Measurements from ENCODE around the gene DTX1. TPM values are rescaled to one million over a fixed set of nuclear protein-coding genes. Genes with fewer than 3 reads are reported as not detected.

DTX1 gene
- total RNA-seq, 1 experiment from 2014 or later, result 5.5 TPM

DNA sequence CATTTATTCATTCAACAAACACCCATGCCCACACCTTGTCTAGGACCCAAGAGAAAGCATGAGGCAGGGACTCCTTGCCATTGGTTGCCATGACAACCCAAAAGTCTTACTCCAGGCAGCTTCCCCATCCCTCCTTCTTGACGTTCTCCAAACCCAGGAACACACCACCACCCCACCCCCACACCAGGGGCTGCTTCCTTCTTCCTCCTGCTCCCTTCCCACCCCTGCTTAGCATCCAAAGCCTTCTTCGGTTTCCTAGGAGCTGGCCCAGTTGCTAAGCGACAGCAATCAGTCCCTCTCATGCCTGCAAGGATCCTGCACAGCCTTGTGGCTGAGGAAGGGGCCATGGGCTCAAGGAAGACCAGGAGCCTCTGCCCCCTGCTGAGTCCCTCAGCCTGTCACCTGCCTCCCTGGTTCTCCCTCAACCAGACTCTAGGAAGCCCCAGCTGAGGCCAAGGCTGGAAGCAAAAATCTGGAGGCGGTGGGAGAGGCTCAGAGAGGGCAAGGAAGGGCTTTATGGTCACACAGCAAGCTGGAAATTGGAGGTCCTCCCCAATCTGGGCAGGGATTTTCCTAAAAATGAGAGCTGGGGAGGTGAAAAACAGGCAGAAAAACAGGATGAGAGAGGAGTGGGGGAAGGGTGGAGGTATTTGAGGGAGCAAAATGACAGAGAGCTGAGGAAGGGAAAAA, 63.6 kb downstream of the DTX1 start:
- Histone ChIP-seq H3K36me3 (ENCODE audit: insufficient read depth, low read length, poor library complexity, severe bottlenecking) (no peaks in the 10 kb centered on the region), H3K27me3 (replicated peaks; ENCODE audit: insufficient read depth, low read depth, low read length, poor library complexity) (no peaks in the 10 kb centered on the region), H3K4me3 (ENCODE audit: low read depth, low read length, poor library complexity, severe bottlenecking) (no peak overlapping the region), H3K9me3 (ENCODE audit: low read depth, low read length, poor library complexity, severe bottlenecking) (no peaks in the 10 kb centered on the region), H3K27ac (ENCODE audit: low read depth, low read length, poor library complexity, severe bottlenecking) (no peak overlapping the region), H3K4me1 (ENCODE audit: insufficient read depth, low read length, poor library complexity, severe bottlenecking) (no peaks in the 10 kb centered on the region)
- no peak for TF ChIP-seq EZH2 (IDR thresholded peaks at IDR 0.05; ENCODE audit: borderline replicate concordance, low read depth, low read length, poor library complexity, severe bottlenecking)
- TF ChIP-seq, protein P1, sequence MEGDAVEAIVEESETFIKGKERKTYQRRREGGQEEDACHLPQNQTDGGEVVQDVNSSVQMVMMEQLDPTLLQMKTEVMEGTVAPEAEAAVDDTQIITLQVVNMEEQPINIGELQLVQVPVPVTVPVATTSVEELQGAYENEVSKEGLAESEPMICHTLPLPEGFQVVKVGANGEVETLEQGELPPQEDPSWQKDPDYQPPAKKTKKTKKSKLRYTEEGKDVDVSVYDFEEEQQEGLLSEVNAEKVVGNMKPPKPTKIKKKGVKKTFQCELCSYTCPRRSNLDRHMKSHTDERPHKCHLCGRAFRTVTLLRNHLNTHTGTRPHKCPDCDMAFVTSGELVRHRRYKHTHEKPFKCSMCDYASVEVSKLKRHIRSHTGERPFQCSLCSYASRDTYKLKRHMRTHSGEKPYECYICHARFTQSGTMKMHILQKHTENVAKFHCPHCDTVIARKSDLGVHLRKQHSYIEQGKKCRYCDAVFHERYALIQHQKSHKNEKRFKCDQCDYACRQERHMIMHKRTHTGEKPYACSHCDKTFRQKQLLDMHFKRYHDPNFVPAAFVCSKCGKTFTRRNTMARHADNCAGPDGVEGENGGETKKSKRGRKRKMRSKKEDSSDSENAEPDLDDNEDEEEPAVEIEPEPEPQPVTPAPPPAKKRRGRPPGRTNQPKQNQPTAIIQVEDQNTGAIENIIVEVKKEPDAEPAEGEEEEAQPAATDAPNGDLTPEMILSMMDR (conservative IDR thresholded peaks at IDR 0.05; ENCODE audit: low read depth, low read length), result no peak
- intact Hi-C loops (cut with micrococcal nuclease; ENCODE audit: unreplicated experiment), result no loop called here
- no TSS peak for BruUV-seq (replicated peaks)
- DNase-seq (ENCODE audit: low spot score), result no peak
- ChIA-PET POLR2A (ENCODE audit: low non-redundant PET) (no interaction called here), CTCF (no interaction called here)

DNA sequence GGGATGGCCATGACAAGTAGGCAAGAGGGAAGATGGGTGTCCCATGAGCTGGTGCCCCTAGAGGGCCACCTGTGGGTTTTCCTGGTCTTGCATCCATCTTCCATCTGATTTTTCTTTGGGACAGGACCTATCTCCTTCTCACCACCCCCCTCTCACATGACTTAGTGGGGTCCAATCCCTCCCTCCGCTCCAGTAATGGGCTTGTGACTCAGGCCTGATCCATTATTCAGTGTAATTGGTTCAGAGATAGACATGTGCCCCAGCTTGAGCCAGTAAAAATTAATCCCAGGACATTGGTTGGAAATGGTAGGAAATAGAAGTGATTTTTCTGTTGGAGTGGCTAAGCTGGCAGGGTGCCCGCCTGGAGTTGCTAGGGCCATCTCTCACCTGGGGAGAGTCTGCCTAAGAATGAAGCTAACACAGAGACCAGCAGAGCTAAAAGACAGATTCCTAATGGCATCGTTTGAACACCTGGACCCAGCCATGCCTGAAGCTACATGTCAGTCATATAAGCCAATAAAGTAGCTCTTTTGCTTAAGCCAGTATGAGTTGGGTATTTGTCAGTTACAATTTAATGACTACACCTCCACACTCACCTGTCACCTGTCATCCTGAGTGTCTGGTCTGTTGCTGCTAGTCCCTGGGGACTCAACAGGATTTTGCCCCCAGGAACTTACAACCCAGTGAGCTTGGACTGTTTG, 64.3 kb downstream of the DTX1 start:
- CTCF ChIA-PET, result no interaction called here

DNA sequence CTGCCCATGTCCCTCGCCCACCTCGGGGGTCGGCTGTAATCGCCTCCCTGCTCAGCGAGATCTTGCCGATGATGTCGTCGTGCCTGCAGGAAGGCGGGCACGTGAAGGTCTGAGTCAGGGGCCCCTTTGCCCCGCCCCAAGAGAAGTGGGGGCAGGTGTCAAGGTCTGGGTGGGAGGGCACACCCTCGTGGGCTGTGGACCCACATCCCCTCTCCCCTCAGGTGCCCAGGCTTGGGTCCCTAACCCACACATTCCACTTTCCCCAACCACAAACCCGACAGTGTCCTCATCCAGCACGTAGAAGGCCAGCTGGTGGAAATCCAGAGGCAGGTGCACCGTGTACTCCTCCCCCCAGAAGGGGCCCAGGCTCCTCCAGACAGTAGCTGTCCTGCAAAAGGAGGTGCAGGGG, 71.3 kb downstream of the DTX1 start:
- no TSS peak for BruUV-seq (replicated peaks)
- CTCF ChIA-PET, result no interaction called here

More for the DNA sequence above, 64.3 kb downstream of the DTX1 start:
- Histone ChIP-seq H3K27ac (ENCODE audit: low read depth, low read length, poor library complexity, severe bottlenecking) (no peak overlapping the region), H3K9me3 (ENCODE audit: low read depth, low read length, poor library complexity, severe bottlenecking) (no peaks in the 10 kb centered on the region), H3K4me1 (ENCODE audit: insufficient read depth, low read length, poor library complexity, severe bottlenecking) (no peaks in the 10 kb centered on the region), H3K27me3 (replicated peaks; ENCODE audit: insufficient read depth, low read depth, low read length, poor library complexity) (no peaks in the 10 kb centered on the region), H3K36me3 (ENCODE audit: insufficient read depth, low read length, poor library complexity, severe bottlenecking) (no peaks in the 10 kb centered on the region), H3K4me3 (ENCODE audit: low read depth, low read length, poor library complexity, severe bottlenecking) (no peak overlapping the region)
- intact Hi-C loops (cut with micrococcal nuclease; ENCODE audit: unreplicated experiment), result no loop called here
- POLR2A ChIA-PET (ENCODE audit: low non-redundant PET), result interaction anchor here (0.5 kb wide), 1 partner anchor 230 kb away, joined by 3 read pairs; no protein-coding TSS in a partner anchor
- DNase-seq (ENCODE audit: low spot score), result no peak
- no TSS peak for BruUV-seq (replicated peaks)
- no peak for TF ChIP-seq EZH2 (IDR thresholded peaks at IDR 0.05; ENCODE audit: borderline replicate concordance, low read depth, low read length, poor library complexity, severe bottlenecking)
- TF ChIP-seq, protein P1 (conservative IDR thresholded peaks at IDR 0.05; ENCODE audit: low read depth, low read length), result no peak

More for the DNA sequence above, 71.3 kb downstream of the DTX1 start:
- Histone ChIP-seq H3K27ac (ENCODE audit: low read depth, low read length, poor library complexity, severe bottlenecking) (no peak overlapping the region), H3K4me1 (ENCODE audit: insufficient read depth, low read length, poor library complexity, severe bottlenecking) (no peaks in the 10 kb centered on the region), H3K36me3 (ENCODE audit: insufficient read depth, low read length, poor library complexity, severe bottlenecking) (no peaks in the 10 kb centered on the region), H3K4me3 (ENCODE audit: low read depth, low read length, poor library complexity, severe bottlenecking) (no peak overlapping the region), H3K27me3 (replicated peaks; ENCODE audit: insufficient read depth, low read depth, low read length, poor library complexity) (no peaks in the 10 kb centered on the region), H3K9me3 (ENCODE audit: low read depth, low read length, poor library complexity, severe bottlenecking) (no peaks in the 10 kb centered on the region)
- no peak for DNase-seq (ENCODE audit: low spot score)
- POLR2A ChIA-PET (ENCODE audit: low non-redundant PET), result no interaction called here
- TF ChIP-seq, protein P1 (conservative IDR thresholded peaks at IDR 0.05; ENCODE audit: low read depth, low read length), result no peak
- TF ChIP-seq EZH2 (IDR thresholded peaks at IDR 0.05; ENCODE audit: borderline replicate concordance, low read depth, low read length, poor library complexity, severe bottlenecking), result no peak
- intact Hi-C loops (cut with micrococcal nuclease; ENCODE audit: unreplicated experiment), result no loop called here
